Right lobe of liver (tissue), 4 donors: Measurements from ENCODE around the gene MYPOP.

Source experiments
- CTCF ChIP-seq, 4 donors: fragments of 200-600 bp in 3 of 4; fragments of 450-650 bp in 1 of 4; IDR thresholded peaks; one replicate each; pipeline versions ENCODE4 v1.5.1 to v1.8.0; 2016 to 2022; ENCODE audit warnings: antibody characterized with exemption in 4 of 4, mild to moderate bottlenecking in 2 of 4
- POLR2A ChIP-seq: fragments of 450-650 bp; IDR thresholded peaks from one replicate; pipeline ENCODE4 v1.6.1; 2017; ENCODE audit warnings: antibody characterized with exemption, mild to moderate bottlenecking
- donor health status: DM: no; HTN: no; CAD: no.
- donor health status: DM: no; HTN: no; CAD: no.
- donor health status: DM: no; HTN: yes; CAD: no.

GRCh38 chr19:45922281-45922680 lies 19.9 kb upstream of the MYPOP start:
- no peak for TF ChIP-seq CTCF (IDR thresholded peaks at IDR 0.05)
- TF ChIP-seq POLR2A, result no peak
